NCI-H446 (cell line): Measurements from ENCODE around the gene MPV17L2.

Experiments
- DNase-seq, 2 experiments: peaks; one replicate each; lab custom pipeline; 2025; lab: John Stamatoyannopoulos, UW

MPV17L2 gene

GRCh38 chr19:18160971-18161635, 31.9 kb upstream of the MPV17L2 start:
- DNase-seq, result peak; percentile 13 to 70

DNA sequence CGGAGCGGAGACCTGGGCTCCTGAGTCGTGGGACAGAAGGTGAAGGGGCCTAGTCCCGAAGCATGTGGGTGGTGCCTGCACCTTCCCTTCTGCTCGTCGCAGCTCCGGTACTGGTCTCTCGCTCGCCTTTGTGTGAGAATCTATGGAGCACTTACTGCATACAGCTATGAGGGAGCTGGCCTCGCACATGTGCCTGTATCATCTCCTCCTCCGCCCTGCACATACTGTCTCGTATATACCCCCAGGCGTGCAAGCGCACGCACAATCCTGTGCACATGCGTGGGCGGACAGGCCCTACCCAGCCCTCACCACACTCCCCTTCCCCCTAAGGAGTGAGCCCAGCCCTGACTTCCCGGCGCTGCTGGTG, 31.4 kb upstream of the MPV17L2 start:
- DNase-seq, result no peak

DNA sequence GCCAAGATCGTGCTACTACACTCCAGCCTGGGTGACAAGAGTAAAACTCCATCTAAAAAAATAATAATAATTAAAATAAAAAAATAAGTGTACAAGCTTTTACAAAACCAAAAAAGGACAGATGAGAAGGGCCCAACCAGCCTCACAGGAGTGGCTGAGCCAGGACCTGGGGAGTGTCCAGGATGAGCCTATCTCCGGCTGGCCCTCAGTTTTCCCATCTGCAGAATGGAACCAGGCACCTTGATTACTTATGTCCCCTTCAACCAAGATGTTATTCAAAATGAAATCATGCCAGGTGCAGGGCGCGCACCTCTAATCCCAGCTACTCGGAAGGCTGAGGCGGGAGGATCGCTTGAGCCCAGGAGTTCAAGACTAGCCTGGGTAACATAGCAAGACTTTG, 28.9 kb upstream of the MPV17L2 start:
- no peak for DNase-seq

DNA sequence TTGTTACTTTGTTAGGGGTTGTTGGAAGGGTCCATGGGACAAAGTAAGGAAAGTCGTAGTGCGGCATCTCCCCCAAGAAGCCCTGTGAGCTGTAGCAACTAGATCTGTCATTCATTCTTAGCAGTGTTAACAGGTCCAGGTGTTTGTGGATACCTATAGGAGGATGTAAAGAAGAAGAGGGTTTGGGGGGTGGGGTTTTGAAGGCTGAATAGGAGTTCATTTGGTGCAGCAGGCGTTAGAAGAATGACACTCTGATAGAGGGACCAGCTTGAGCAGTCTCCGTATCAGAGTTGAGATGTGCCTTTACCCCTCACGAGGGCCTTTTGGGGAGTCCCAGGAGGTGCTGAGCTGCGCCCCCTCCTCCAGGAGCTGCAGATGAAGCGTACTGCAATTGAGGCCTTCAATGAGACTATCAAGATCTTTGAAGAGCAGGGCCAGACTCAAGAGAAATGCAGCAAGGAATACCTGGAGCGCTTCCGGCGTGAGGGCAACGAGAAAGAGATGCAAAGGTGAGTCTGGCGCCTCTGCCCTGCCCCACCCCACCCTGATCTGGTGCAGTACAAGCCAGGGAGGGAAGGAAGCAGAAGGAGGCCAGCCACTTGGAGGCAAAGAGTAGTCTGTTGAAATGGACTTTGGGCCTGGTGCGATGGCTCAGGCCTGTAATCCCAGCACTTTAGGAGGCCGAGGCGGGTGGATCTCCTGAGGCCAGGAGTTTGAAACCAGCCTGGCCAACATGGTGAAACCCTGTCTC, 27.0 kb upstream of the MPV17L2 start:
- no peak for DNase-seq

- DNase-seq, result no peak
These were observed 26.0 kb upstream of the MPV17L2 start for GRCh38 chr19:18167011-18167410.

DNA sequence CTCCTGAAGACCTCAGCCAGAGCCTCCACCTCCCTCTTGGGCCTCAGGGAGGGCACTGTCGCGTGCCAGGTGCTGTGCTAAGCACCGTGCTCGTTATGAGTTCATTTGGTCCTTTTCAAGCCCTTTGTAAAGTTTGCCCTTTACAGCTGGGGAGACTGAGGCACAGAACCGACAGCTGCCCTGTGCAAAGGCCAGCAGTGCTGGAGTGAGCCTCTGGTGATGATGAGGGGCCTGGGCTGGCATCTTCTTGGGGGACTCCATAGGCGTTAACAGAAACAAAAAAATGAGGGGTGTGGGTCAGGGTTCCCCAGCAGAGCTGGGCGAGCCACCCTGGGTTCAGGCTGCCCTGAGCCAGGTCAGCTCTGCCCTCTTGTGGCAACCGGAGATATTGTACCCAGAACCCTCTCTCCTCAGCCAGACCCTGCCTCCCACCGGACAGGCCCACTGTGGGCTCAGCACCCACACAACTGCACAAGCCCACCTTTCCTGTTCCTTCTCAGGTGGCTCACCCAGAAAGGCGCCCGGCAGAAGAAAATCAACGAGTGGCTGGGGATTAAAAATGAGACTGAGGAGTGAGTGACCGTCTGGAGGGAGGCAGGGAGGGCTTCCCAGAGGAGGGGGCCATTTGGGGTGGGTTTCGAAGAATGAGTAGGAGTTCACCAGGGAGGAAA, 24.9 kb upstream of the MPV17L2 start:
- peak in 1 of 2 experiments; percentile 40 for DNase-seq

- DNase-seq, result no peak
These were observed 24.2 kb upstream of the MPV17L2 start for GRCh38 chr19:18168673-18169381.

GRCh38 chr19:18170714-18171255, 22.2 kb upstream of the MPV17L2 start:
- no peak for DNase-seq

DNA sequence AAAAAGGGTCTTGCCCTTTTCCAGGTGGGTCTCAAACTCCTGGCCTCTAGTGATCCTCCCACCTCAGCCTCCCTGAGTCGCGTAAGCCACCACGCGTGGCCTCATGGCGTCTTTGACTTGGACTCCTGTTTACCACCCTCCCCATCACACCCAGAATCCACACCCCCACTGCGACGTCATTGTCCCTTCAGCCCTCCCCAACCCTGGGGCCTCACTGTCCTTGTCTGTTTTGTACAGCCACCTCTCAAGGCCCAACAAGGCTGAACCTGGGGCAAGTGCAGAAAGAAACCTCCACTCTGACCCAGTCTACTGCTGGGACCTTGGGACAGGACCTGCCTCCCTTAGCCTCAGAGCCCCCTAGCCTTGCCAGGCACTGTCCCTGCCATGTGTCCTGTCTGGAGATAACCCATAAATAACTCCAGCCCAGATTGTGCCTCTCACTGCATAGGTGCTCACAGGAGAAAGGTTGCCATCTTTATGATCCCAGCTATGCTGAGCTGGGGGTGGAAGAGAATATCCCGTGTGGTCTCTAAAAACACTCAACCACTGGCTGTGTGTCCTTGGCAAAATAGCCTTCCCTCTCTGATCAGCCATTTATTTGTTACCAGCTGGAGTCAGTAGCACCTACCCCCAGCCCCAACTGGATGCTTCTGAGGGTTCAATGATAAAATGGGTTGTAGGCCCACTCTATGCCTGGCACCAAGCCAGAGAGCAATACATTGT, 21.3 kb upstream of the MPV17L2 start:
- no peak for DNase-seq

- DNase-seq, result no peak
These were observed 20.5 kb upstream of the MPV17L2 start for GRCh38 chr19:18172331-18173053.

DNA sequence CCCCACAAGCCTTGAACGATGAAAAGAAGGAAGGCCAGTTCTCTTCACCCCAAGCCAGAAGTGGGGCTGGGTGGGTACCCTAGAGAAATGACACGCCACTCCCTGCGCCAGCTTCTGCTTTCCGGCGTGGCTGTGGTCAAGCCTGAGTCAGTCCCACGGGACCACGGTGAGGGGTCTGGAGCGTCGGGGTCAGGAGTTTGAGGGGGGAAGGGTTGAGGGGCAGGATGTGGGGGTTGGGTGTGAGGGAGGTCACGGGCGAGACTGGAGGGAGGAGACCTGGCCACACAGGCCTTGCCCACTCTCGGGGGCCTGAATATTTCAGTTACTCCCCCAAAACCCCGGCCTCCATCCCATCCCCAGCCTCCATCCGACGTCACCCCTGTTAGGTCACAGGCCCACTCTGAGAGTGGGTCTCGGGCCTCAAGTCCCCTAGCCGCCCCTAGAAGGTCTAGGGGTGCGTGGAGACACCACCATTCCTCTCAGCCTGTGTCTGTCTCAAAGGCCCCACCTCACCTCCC, 19.9 kb upstream of the MPV17L2 start:
- DNase-seq, result no peak

GRCh38 chr19:18173572-18174288, 19.3 kb upstream of the MPV17L2 start, which contains the start of gene IFI30:
Gene IFI30, plus strand, starts transcription at chr19:18173813. Its CDS starts 29 bp downstream, at chr19:18173842.
- peak in 1 of 2 experiments; percentile 70 for DNase-seq

GRCh38 chr19:18174983-18175382, 18.0 kb upstream of the MPV17L2 start:
- DNase-seq, result no peak

DNA sequence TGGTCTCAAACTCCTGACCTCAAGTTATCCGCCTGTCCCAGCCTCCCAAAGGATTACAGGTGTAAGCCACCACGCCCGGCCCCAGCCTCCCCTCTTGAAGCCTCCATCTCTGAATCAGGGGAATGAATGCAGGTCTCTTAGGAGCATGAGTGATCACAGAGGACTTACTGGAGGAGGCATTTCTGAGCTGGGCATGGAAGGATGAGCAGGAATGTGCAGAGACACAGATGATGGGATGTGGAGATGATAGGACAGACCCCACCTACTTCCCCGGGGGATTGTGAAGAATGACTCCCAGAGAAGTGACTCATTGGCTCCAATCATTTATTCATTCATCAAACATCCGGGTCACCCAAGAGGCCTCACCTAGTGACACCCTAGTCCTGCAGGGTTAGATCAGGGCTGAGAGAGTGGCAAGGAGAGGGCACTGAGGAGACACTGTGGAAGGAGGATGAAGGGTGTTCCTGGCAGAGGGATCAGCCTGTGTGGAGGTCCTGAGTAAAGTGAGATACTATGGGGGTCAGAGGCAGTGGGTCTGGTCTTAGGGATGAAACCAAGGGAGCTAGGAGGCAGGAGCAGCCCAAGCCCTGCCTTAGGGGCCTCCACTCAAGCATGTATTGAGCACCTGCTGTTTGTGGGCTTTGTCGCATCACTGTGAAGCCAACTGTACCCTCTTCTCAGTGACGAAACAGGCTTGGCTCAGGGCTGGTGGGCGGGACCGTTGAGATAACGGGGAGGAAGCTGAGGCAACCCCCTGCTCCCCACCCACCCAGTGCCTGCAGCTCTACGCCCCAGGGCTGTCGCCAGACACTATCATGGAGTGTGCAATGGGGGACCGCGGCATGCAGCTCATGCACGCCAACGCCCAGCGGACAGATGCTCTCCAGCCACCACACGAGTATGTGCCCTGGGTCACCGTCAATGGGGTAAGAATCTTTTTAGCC, 16.4 kb upstream of the MPV17L2 start:
- DNase-seq, result no peak

DNA sequence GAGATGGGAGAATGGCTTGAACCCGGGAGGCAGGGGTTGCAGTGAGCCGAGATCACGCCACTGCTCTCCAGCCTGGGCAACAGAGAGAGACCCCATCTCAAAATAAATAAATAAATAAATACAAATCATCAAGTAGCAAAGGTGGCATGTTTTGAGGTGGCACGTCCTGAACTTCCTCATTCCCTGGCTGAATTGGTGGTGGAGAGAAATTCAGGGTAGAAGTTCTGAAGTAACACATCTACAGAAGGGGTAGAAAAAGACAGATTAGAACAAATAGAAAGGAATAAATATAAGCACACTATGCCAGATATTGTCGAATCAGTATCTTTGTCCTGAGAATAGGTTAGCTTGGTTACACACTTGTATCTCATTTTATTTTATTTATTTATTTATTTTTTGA, 13.1 kb upstream of the MPV17L2 start:
- DNase-seq, result no peak

GRCh38 chr19:18183529-18183928, 9.5 kb upstream of the MPV17L2 start:
- DNase-seq, result no peak

GRCh38 chr19:18185538-18185937, 7.5 kb upstream of the MPV17L2 start:
- DNase-seq, result no peak

DNA sequence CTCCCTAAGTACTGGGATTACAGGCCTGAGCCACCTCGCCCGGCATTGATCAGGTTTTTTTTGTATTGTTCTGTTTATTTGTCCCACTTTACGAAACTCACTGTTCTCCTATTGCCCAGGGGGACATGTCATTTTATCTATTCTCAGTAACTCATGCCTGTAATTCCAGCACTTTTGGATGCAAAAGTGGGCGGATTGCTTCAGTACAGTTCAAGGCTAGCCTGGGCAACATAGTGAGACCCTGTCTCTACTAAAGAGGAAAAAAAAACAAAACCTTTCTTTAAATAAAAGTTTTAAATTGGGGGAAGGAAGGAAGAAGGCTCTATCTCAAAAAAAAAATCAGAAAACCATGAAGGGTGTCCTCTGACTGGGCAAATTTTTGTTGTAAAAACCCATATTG, 2.7 kb upstream of the MPV17L2 start:
- DNase-seq, result no peak

GRCh38 chr19:18191640-18192062, 1.4 kb upstream of the MPV17L2 start:
- DNase-seq, result no peak
